ENCODE results near the gene RPL11.

RPL11 gene

DNA sequence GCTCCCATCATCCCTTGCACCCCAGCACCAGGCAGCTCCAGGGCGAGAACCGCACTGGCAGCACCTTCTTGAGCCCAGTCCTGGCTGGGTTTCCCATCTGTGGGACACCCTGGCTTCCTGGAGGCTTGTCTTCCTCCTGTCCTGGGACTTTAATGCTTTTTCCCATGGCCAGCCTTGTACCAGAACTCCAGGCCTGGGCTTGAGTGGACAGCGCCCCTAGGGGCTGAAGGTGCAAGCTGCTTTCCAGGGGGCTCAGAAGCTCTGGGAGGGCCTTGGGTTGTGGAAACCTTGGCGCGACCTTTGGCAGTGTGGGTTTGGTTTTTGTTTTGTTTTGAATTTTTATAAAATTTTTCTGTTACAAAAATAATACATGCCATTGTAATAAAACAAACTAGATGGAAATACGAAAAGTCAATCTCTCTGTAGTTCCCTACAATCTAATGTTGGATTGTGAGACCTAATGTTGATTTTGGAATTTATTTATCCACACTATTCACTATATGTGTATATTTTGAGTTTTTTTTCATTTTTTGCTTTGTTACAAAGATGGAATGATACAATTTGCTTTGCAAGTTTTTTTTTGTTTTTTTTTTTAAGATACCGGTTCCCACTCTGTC is 33.8 kb upstream of the RPL11 start:
- DNase-seq (ENCODE audit: low read depth in 1 of 2, low spot score in 1 of 2) = peak; percentile 34 to 45
- no peak overlapping the region for H3K4me3 ChIP-seq (replicated peaks; ENCODE audit: insufficient read depth, low read length)
- H3K27ac ChIP-seq (replicated peaks) = no peak overlapping the region
- no peak for TF ChIP-seq POLR2AphosphoS5 (IDR thresholded peaks at IDR 0.05; ENCODE audit: low read depth)
- TF ChIP-seq, protein P1, sequence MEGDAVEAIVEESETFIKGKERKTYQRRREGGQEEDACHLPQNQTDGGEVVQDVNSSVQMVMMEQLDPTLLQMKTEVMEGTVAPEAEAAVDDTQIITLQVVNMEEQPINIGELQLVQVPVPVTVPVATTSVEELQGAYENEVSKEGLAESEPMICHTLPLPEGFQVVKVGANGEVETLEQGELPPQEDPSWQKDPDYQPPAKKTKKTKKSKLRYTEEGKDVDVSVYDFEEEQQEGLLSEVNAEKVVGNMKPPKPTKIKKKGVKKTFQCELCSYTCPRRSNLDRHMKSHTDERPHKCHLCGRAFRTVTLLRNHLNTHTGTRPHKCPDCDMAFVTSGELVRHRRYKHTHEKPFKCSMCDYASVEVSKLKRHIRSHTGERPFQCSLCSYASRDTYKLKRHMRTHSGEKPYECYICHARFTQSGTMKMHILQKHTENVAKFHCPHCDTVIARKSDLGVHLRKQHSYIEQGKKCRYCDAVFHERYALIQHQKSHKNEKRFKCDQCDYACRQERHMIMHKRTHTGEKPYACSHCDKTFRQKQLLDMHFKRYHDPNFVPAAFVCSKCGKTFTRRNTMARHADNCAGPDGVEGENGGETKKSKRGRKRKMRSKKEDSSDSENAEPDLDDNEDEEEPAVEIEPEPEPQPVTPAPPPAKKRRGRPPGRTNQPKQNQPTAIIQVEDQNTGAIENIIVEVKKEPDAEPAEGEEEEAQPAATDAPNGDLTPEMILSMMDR (IDR thresholded peaks at IDR 0.05; ENCODE audit: insufficient read depth, low read length) = peak; percentile 94
- no peak for TF ChIP-seq GABPA (IDR thresholded peaks at IDR 0.05; ENCODE audit: low read depth)
- H3K27me3 ChIP-seq (ENCODE audit: insufficient read depth, poor library complexity, severe bottlenecking) = no peaks in the 10 kb centered on the region

DNA sequence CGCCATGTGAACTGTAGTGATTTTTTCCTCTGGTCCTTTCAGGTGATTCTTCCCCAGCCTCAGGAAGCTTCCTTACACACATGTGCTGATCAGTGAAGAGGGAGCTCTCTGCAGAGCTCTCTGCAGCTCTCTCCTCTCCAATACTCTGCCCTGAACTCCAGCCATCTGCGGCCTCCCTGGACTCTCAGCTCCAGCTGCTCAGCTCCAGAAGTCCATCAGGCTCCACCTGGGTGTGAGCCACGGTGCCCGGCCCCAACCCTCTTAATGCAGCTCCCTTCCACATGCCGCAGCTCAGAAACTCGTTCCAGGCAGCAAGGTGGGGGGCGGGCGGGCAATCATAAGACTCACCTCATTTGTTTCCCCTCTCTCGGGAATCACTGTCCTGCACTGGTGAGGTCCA is 30.9 kb upstream of the RPL11 start:
- H3K27ac ChIP-seq (replicated peaks) = no peak overlapping the region
- no peak overlapping the region for H3K4me3 ChIP-seq (replicated peaks; ENCODE audit: insufficient read depth, low read length)
- H3K27me3 ChIP-seq (ENCODE audit: insufficient read depth, poor library complexity, severe bottlenecking) = no peaks in the 10 kb centered on the region
- no peak for DNase-seq (ENCODE audit: low read depth in 1 of 2, low spot score in 1 of 2)
- TF ChIP-seq POLR2AphosphoS5 (IDR thresholded peaks at IDR 0.05; ENCODE audit: low read depth) (no peak), GABPA (IDR thresholded peaks at IDR 0.05; ENCODE audit: low read depth) (no peak), SPI1 (IDR thresholded peaks at IDR 0.05; ENCODE audit: borderline replicate concordance, low read depth) (no peak)
- TF ChIP-seq, protein P1 (IDR thresholded peaks at IDR 0.05; ENCODE audit: insufficient read depth, low read length) = no peak
- TF ChIP-seq, protein P2, sequence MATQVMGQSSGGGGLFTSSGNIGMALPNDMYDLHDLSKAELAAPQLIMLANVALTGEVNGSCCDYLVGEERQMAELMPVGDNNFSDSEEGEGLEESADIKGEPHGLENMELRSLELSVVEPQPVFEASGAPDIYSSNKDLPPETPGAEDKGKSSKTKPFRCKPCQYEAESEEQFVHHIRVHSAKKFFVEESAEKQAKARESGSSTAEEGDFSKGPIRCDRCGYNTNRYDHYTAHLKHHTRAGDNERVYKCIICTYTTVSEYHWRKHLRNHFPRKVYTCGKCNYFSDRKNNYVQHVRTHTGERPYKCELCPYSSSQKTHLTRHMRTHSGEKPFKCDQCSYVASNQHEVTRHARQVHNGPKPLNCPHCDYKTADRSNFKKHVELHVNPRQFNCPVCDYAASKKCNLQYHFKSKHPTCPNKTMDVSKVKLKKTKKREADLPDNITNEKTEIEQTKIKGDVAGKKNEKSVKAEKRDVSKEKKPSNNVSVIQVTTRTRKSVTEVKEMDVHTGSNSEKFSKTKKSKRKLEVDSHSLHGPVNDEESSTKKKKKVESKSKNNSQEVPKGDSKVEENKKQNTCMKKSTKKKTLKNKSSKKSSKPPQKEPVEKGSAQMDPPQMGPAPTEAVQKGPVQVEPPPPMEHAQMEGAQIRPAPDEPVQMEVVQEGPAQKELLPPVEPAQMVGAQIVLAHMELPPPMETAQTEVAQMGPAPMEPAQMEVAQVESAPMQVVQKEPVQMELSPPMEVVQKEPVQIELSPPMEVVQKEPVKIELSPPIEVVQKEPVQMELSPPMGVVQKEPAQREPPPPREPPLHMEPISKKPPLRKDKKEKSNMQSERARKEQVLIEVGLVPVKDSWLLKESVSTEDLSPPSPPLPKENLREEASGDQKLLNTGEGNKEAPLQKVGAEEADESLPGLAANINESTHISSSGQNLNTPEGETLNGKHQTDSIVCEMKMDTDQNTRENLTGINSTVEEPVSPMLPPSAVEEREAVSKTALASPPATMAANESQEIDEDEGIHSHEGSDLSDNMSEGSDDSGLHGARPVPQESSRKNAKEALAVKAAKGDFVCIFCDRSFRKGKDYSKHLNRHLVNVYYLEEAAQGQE (IDR thresholded peaks at IDR 0.05; ENCODE audit: insufficient replicate concordance, low read depth) = no peak

DNA sequence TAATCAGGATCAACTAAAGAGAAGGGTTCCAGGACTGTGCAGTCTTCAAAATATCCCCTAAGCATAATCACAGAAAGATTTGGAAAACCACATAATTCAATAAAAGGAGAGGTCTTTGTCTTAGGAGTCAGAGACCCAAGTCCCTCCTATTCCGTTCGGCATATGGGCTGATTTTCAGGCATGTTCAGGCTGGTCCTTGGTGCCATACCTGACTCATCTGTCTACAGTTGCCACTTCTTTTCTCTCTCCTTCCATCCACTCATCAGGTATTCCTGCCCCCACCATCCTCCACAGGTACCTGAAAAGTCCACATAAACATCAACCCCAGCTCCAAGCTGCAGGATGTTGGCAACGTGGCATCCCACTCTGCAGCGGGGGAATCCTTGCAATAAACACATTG is 29.7 kb upstream of the RPL11 start:
- no peak for TF ChIP-seq GABPA (IDR thresholded peaks at IDR 0.05; ENCODE audit: low read depth)
- TF ChIP-seq, protein P2 (IDR thresholded peaks at IDR 0.05; ENCODE audit: insufficient replicate concordance, low read depth) = no peak
- TF ChIP-seq, protein P1 (IDR thresholded peaks at IDR 0.05; ENCODE audit: insufficient read depth, low read length) = no peak
- no peak for TF ChIP-seq POLR2AphosphoS5 (IDR thresholded peaks at IDR 0.05; ENCODE audit: low read depth)
- TF ChIP-seq SPI1 (IDR thresholded peaks at IDR 0.05; ENCODE audit: borderline replicate concordance, low read depth) = no peak
- H3K4me3 ChIP-seq (replicated peaks; ENCODE audit: insufficient read depth, low read length) = no peak overlapping the region
- H3K27ac ChIP-seq (replicated peaks) = no peak overlapping the region
- no peak for DNase-seq (ENCODE audit: low read depth in 1 of 2, low spot score in 1 of 2)
- no peaks in the 10 kb centered on the region for H3K27me3 ChIP-seq (ENCODE audit: insufficient read depth, poor library complexity, severe bottlenecking)

Data from HL-60 (cell line).